GM18867 (cell line): Measurements from ENCODE around the gene SLC35D2.
"Not testable (repeated sequence)": the region's sequence is repeated elsewhere in the genome, so short reads cannot be mapped to it uniquely, and the experiment has no call there.

Experiments used
- ATAC-seq: cut with Tn5 transposase; IDR thresholded peaks from one replicate; pipeline ENCODE4 v1.9.1; 2021; ENCODE audit warnings: mild to moderate bottlenecking, moderate library complexity; ENCODE audit not compliant: unreplicated experiment

SLC35D2 gene

DNA sequence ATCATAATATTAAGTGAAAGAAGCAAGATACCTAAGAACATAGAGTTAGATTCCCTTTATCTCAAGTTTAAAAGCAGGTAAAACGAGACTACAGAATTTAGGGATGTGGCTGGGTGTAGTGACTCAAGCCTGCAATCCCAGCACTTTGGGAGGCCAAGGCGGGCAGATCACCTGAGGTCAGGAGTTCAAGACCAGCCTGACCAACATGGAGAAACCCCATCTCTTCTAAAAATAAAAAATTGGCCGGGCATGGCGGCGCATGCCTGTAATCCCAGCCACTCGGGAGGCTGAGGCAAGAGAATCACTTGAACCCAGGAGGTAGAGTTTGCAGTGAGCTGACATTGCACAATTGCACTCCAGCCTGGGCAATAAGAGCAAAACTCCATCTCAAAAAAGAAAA, 21.4 kb downstream of the SLC35D2 start:
- not testable (repeated sequence) for ATAC-seq

DNA sequence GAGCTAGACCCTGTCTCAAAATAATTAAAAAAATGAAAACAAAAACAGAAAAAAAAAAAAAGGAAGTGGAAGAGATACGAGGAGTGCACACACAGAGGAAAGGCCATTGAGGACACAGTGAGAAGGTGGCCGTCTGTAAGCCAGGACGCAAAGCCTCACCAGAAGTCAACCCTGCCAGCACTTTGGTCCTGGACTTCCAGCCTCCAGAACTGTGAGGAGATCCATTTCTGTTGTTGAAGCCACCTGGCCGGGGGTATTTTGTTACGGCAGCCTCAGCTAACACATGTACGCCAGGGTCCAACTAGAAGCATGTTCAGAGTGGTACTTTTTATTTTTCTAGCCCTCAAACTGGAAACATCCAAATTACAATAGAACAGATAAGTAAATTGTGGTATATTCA, 21.8 kb downstream of the SLC35D2 start:
- no peak for ATAC-seq

DNA sequence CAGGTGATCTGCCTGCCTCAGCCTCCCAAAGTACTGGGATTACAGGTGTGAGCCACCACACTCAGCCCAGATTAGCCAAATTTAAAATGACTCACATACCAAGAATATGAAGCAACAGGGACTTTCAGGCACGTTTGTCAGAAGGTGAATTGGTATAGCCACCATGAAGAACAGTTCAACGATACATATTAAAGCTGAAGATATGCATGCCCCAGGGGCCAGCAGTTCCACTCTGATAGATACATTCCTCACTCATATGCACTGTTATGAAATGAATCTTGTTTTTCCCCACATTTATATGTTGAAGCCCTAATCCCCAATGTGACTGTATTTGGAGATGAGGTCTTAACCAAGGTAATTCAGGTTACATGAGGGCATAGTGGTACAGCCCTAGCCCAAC, 22.5 kb downstream of the SLC35D2 start:
- no peak for ATAC-seq

DNA sequence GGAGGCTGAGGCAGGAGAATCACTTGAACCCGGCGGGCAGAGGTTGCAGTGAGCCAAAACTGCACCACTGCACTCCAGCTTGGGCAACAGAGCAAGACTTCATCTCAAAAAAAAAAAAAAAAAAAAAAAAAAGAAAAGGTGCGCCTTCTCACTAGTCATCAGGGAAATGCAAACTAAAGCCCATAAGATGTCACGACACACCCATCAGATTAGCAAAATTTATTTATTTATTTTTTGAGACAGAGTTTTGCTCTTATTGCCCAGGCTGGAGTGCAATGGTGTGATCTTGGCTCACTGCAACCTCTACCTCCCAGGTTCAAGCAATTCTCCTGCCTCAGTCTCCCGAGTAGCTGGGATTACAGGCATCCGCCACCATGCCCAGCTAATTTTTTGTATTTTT, 23.0 kb downstream of the SLC35D2 start:
- not testable (repeated sequence) for ATAC-seq

DNA sequence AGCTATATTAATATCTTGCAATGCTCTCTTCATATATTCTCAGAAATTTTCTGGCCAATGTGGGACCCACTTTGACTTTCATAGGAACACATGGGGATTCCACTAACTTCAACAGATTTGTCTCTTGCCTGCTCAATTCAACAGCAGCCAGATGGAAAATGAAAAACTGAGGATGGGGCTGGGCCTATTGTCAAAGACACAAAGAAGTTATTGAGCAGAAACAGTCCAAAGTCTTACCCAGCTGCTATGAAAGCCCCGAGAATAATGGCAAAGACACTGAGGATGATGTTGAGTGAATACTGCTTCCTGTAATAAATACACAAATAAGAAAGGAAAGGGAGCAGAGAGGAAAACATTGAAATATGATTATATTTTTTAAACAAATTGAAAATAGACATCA, 32.6 kb downstream of the SLC35D2 start:
- ATAC-seq: no peak

DNA sequence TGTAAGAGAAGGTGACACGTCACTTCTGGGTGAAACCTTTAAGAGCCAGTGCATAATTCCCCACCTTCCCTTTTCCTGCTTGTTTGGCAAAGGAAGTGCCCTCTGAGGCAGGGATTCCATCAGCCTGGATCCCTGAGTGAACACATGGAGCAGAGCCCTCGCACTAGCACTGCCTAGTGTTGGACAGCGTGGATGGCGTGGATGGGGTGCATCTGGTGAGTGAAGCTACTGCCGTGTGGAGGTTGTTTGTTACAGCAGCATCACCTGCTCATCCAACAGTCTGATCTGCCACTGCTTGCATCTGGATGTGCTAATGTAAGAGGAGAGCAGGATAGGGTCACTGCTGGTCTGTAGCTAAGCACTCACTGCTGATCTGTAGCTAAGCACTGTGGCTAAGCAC, 35.2 kb downstream of the SLC35D2 start:
- no peak for ATAC-seq

DNA sequence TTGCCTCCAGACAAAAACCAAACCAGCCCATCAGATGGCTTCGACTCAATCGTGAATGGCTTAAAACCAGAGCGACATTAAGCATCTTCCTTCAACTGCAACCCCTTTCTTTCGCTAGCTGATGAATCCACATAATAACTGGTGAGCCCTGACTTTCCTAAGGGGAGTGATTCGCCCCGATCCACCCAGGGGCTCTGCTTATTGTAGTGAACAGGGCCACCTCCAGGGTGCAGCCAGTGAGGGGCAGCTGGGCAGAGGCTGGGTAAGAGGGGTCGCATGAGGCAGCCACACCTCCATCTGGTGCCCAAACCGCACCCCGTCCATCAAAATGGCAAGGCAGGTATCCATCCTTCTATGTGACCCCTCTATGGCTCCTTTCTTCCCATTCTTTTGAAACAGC, 38.0 kb downstream of the SLC35D2 start:
- no peak for ATAC-seq

DNA sequence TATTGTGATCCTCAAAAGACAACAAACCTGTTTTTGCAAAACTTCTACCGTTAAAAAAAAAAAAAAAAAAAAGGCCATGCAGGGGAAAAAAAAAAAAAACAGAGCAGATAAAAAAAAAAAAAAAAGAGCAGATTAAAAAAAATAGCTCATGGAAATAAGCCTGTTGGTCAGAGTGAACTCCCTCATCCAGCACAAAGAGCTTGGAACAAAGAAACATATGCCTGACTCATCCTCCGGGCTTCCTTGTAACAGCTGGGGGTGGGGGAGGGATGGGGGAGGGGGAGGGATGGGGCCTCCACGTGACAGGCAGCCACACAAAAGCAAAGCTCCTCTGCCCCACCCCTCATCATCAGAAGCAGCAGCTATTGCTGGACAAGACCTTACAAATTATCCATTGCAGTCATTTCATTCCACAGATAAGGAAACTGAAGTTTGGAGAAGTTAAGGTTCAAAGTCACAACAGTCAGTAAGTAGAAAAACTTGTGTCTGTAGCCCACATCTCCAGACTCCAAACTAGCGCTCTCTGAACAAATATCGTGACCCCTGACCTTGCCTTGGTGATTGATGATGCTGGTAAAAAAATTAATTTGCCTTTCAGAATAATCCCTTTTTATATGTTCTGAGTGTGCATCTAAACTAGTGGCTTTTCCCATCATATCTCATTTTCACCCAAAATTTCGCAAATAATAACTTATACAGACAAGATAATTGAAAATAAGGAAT, 38.9 kb downstream of the SLC35D2 start:
- no peak for ATAC-seq

DNA sequence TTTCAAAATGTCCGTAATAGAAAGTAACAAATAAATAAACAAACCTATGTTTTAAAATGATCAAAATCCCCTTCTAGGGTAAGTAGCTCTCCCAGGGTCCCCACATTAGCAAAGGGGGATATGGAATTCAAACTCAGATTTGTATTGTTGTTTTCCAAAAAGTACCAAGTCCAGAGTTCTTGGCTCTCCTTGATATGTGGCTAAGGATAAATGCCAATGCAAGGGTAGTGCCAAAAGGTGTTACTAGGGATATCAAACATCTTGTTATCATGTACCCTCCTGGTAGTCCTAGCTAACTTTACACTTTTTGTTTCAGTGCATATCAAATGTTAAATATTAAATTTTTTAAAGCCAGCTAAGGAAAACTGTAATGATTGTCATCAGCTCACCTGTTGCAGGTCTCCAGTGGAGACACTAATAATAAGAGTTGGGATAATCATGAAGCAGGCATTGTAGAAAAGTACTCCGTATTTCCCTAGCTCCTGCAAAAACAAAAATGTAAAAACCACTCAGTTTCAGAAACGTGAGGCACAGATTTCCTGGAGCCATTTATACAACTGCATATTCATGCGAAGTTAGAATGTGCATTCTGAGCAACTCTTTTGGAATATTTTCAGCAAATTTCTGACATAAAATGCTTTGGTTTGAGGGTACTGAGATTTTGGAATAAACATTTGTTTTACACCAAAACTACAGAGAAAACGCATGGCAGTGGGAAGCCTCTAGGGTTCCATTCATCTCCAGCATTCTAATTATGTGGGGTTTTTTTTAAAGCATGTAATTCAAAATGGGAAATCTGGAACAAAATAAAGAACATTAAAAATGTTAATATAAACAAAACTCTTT, 39.8 kb downstream of the SLC35D2 start:
- ATAC-seq: no peak

DNA sequence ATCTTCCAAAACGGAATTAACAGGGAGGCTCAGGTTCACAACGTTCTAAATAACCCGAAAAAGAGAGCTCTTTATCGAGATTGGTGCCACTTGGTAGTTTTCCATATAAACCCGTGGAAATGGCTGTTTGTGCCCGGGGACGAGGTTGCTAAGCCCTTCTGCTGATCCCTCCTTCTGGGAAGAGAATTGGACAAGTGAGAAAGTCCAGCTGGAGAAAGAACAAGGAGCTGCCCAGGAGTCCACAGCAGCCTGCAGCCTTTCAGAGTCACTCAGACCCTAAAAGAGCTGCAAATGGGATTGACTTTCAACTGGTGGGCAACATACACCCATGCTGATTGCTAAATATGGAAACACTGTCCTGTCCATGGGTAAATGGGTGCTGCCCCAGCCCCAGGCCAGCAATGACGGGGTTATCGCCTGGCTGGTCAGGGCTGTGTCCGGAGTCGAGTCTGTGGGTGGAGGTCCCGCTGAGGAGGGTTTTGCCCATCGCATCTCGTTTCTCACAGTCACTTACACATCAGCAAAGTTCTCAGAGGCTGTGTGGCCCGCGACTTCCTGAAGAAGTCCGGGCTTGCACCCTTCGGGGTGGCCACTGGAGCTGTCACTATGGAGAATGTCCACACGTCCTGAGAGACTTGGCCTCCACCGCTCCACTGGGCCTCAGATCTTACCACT, 40.8 kb downstream of the SLC35D2 start:
- no peak for ATAC-seq

DNA sequence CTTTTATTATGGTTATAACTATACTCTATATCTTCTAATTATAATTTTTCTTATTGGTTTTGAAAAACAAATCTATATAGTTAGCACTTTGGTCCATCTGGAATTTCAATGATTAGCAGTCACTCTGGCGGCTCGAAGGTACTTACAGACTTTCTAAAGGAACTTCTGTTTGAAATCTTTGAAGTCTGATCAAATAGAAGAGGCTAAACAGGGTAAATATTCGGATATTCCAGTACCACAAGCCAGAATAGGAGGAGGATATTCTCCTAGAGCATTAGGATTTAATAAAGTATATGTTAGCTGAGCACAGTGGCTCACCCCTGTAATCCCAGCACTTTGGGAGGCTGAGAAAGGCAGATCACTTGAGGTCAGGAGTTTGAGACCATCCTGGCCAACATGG, 42.8 kb downstream of the SLC35D2 start:
- ATAC-seq: no peak

DNA sequence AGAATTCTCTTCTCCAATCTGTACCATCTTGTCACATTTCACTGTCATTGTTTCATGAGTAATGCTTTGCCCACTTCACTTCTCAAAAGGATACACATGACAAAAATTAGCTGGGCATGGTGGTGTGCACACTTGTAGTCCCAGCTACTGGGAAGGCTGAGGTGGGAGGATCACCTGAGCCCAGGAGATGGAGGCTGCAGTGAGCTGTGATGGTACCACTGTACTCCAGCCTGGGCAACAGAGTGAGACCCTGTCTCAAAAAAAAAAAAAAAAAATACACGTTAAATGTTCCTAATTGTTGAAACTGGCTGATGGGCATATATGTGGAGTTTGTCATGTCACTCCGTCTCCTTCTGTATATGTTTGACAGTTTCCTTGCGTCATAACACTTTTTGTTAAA, 45.2 kb downstream of the SLC35D2 start:
- ATAC-seq: no peak

DNA sequence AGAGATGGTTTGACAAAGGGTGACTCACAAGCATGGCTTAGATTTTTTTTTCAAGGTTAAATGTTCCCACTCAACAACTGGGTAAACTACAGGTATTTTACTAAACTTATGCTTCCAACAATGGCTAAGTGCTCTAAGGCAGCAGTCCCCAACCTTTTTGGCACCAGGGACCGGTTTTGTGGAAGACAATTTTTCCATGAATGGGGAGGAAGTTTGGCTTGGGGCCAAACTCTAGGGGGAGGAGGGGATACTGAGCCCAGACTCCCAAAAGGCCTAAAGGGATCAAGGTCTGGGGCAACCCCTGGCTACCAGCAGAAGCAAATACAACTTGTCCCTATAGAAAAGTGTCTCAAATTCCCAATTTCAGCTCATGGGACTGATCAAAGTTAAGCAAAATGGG, 49.6 kb downstream of the SLC35D2 start:
- no peak for ATAC-seq

DNA sequence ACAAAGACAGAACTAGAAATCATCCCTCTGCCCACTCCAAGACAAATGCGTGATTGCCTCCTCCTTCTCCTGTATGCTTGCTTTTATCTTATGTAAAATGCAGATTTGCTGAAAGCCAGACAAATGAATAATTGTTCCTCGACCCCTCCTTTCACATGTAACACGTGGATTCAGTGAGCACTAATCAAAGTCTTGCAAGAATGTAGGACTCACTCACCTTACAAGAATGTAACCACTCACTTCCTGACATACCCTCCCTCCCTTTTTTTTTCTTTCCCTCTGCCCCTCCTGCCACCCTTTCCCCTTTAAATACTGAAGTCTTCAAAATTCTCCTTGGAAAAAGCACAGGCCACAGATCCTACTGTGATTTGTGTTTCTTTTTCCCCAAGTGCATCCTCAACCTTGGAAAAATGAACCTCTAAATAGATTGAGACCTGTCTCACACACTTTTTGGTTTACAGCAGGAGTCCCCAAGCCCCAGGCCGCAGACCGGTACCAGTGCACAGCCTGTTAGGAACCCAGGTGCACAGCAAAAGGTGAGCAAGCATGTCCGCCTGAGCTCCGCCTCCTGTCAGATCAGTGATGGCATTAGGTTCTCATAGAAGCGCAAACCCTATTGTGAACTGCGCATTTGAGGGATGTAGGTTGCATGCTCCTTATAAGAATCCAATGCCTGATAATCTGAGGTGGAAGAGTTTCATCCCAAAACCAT, 52.1 kb downstream of the SLC35D2 start:
- no peak for ATAC-seq

DNA sequence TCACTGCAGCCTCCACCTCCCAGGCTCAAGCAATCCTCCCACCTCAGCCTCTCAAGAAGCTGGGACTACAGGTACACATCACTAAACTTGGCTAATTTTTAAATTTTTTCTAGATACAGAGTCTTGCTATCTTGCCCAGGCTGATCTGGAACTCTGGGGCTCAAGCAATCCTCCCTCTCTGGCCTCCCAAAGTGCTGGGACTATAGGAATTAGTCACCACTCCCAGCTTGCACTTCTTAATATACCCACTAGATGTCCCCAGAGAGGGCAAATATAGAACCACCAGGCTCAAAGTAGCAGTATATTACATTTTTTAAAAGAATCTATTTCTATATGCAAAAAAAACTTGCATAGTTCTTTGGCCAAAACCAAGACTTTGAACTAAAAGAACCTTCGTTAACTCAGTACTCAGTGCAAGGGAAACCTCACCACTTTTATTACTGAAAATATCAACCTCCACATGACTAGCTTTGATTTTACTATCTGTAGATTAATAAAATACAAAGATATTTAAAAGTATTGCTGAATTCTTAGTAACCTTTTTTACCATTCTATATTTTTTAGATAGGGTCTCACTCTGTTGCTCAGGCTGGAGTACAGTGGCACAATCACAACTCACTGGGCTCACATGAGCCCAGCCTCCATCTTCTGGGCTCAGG, 55.7 kb downstream of the SLC35D2 start:
- ATAC-seq: peak; percentile 44

DNA sequence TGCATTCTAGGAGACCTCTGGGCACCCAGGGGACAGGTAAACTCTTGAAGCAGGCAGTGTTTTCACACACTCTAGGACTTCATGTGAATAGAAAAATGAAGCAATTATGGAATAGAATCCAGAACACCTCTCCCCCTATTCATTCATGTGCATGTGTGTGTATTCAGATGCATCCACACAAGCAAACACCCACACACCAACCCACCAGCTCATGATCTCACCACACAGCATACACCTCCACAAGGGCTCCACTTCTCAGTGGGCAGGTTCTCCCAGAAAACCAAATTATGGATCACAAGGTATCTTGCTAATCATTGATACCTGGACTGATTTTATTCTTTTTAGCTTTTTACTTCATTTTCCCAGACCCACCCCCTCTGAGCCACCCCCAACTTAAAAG, 60.3 kb downstream of the SLC35D2 start:
- ATAC-seq: no peak

DNA sequence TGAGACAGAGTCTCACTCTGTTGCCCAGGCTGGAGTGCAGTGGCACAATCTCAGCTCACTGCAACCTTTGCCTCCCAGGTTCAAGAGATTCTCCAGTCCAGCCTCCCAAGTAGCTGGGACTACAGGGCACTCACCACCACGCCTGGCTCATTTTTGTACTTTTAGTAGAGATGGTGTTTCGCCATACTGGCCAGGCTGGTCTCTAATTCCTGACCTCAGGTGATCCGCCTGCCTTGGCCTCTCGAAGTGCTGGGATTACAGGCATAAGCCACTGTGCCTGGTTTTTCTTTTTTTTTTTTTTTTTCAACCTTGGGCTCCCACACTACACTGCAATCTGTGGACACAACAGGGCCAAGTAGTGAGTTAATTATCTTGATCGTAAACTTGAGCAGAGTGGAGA, 60.8 kb downstream of the SLC35D2 start:
- ATAC-seq: not testable (repeated sequence)

DNA sequence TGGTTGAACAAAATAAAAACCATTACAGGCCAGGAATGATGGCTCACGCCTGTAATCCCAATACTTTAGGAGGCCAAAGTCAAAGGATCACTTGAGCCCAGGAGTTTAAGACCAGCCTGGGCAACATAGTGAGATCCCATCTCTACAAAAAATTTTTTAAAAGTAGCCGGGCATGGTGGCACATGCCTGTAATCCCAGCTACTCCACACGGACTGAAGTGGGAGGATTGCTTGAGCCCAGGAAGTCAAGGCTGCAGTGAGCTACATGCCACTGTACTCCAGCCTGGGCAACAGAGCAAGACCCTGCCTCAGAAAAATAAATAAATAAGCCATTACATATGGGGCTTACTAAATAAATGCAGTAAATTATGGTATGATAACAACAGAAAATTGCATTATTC, 61.3 kb downstream of the SLC35D2 start:
- not testable (repeated sequence) for ATAC-seq

DNA sequence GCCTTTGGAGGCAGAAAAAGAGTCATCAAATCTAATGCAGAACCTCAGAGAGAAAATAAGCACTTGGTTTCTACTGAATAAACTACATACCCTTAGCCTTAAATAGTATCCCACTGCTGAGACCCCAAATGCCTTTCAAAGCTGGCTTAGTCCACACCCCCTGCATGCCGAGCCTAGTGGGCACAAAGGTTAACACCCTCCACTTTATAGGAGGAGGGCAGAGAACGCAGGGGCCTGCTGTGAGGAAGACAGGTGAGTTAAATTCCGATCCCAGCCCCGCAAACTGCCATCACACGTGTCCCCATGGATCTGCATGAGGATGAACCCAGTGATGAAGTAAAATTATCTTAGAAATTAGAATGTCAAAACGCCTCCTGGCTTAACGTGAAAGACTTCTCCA, 62.0 kb downstream of the SLC35D2 start:
- ATAC-seq: no peak

DNA sequence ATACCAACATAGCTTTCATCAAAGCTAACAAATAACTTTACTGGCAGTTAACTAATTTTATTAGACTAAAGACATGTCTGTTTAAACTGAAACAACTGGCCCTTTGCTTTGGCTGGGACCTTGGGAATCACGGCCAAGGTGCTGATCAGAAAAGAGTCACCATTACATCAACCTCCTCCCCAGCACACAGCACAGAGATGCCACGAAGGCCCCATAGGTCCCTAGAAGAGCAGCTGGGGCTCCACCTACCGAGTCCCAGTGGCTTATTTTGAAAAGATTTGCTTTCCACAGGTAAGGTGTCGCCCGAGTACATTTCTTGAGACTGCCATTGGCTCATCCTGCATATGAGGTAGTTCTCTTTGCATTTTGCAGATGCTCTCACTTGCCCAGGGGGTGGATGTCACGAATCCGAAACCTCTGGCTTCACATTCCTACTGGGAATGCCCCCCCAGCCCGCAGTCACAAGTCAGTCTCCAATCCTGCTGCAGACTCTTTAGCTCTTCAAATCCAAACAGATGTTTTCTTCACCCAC, 62.7 kb downstream of the SLC35D2 start:
- ATAC-seq: no peak
